Measurements from ENCODE around the gene PEX6. TPM values are rescaled to one million over a fixed set of nuclear protein-coding genes. Genes with fewer than 3 reads are reported as not detected.

Gene PEX6
- total and polyA plus RNA-seq, 2 of the 13 experiments (the other 11 are each of a cell fraction or from before 2014, with no cell fraction given), result 5.1 to 6.7 TPM

- TF ChIP-seq HNF1A (IDR thresholded peaks at IDR 0.05; ENCODE audit: low read depth) (no peak), HNF1A (CRISPR knock-in tag; IDR thresholded peaks at IDR 0.05; ENCODE audit: borderline replicate concordance) (peak; percentile 85), MBD4 (IDR thresholded peaks at IDR 0.05; ENCODE audit: borderline replicate concordance, low read length) (no peak), ATF3 (CRISPR knock-in tag; IDR thresholded peaks at IDR 0.05) (peak; percentile 65; the same call in 1 of the 2 replicates), ISL2 (CRISPR knock-in tag; IDR thresholded peaks at IDR 0.05) (peak; percentile 83), ZNF766 (CRISPR knock-in tag; IDR thresholded peaks at IDR 0.05; ENCODE audit: borderline replicate concordance) (peak; percentile 98), HIC2 (CRISPR knock-in tag; IDR thresholded peaks at IDR 0.05; ENCODE audit: low read depth) (peak; percentile 30; the same call in 1 of the 2 replicates), POLR2AphosphoS5 (IDR thresholded peaks at IDR 0.05; ENCODE audit: low read depth, low read length) (peak; percentile 85), E2F1 (CRISPR knock-in tag; IDR thresholded peaks at IDR 0.05) (peak; percentile 99), SRSF9 (IDR thresholded peaks at IDR 0.05; ENCODE audit: borderline replicate concordance, insufficient read depth, low read depth, low read length, poor library complexity, severe bottlenecking) (no peak), ZNF570 (CRISPR knock-in tag; IDR thresholded peaks at IDR 0.05; ENCODE audit: borderline replicate concordance) (peak; percentile 92; the same call in 1 of the 2 replicates), ZNF225 (CRISPR knock-in tag; IDR thresholded peaks at IDR 0.05) (peak; percentile 98), REXO4 (CRISPR knock-in tag; IDR thresholded peaks at IDR 0.05; ENCODE audit: borderline replicate concordance) (peak; percentile 80; the same call in 1 of the 2 replicates), ZNF292 (CRISPR knock-in tag; IDR thresholded peaks at IDR 0.05; ENCODE audit: borderline replicate concordance, low read depth) (peak; percentile 90), RFX1 (IDR thresholded peaks at IDR 0.05) (no peak), NONO (IDR thresholded peaks at IDR 0.05) (no peak), NONO (CRISPR knock-in tag; conservative IDR thresholded peaks at IDR 0.05) (peak; percentile 98), GMEB1 (CRISPR knock-in tag; IDR thresholded peaks at IDR 0.05; ENCODE audit: borderline replicate concordance) (peak; percentile 83)
Measured at GRCh38 chr6:42928986-42929820, 49.8 kb downstream of the PEX6 start, which contains the start of gene CNPY3 (continued).

Data from HepG2 (cell line).